Ascending aorta (tissue), 2 donors: ENCODE data around the gene DCXR. TPM values are rescaled to one million over a fixed set of nuclear protein-coding genes. Genes with fewer than 3 reads are reported as not detected.

Source experiments
- DNase-seq, 2 donors: peaks; one replicate each; pipeline ENCODE4 v3.0.0-alpha.2; 2019; ENCODE audit warnings: low spot score in 2 of 2
- H3K27ac ChIP-seq, 2 donors: fragments of 200-600 bp; sonication (generic); one replicate each; pipeline ENCODE4 v1.5.1; 2016 to 2017; ENCODE audit warnings: mild to moderate bottlenecking in 1 of 2
- H3K27me3 ChIP-seq: fragments of 200-600 bp; sonication (generic); one replicate; pipeline ENCODE4 v1.5.1; 2017
- H3K36me3 ChIP-seq, 2 donors: fragments of 200-600 bp; sonication (generic); one replicate each; pipeline ENCODE4 v1.5.1; 2016
- H3K4me1 ChIP-seq, 2 donors: fragments of 200-600 bp; sonication (generic); one replicate each; pipeline ENCODE4 v1.5.1; 2016 to 2017; ENCODE audit warnings: mild to moderate bottlenecking in 1 of 2
- H3K4me3 ChIP-seq, 2 donors: fragments of 200-600 bp; sonication (generic); one replicate each; pipeline ENCODE4 v1.5.1; 2016 to 2017; ENCODE audit warnings: mild to moderate bottlenecking in 1 of 2
- H3K9me3 ChIP-seq, 2 donors: fragments of 200-600 bp; sonication (generic); one replicate each; pipeline ENCODE4 v1.5.1; 2016
- CTCF ChIP-seq, 3 experiments: fragments of 200-600 bp in 2 of 3; fragments of 450-650 bp in 1 of 3; sonication (generic) in 2 of 3; IDR thresholded peaks; one replicate each; pipeline ENCODE4 v1.5.1; 2016 to 2019; ENCODE audit warnings: antibody characterized with exemption in 3 of 3, mild to moderate bottlenecking in 1 of 3, moderate library complexity in 1 of 3
- intact Hi-C: fragments of 100-400 bp; cut with DNase I; formaldehyde crosslinking; loops from one replicate; pipeline ENCODE4 v1.15.1; 2023
- total RNA-seq: library from RNA; depleted of rRNA; stranded (reverse); fragments of >200 nt; gene quantifications from one replicate; pipeline ENCODE4 v1.1.0, GENCODE V29; 2016

DCXR gene
- total RNA-seq, 1 donor from 2014 or later = 160 TPM

- peak in 1 of 2 donors; percentile 87 for DNase-seq
- H3K27ac ChIP-seq = no peak overlapping the region
- intact Hi-C loops = loop anchor here (1.0 to 5.0 kb wide), 4 partner anchors 62 to 191 kb away; partner anchors contain the start of genes ARHGDIA, CCDC57 and PCYT2
These were observed 16.2 kb downstream of the DCXR start for GRCh38 chr17:82021107-82021899.

GRCh38 chr17:82020572-82021106, 16.9 kb downstream of the DCXR start:
- Histone ChIP-seq H3K4me1 (peaks cover 12 to 20% of the 10 kb centered on the region in 2 donors), H3K9me3 (no peaks in the 10 kb centered on the region)
- TF ChIP-seq CTCF (IDR thresholded peaks at IDR 0.05) = no peak

More at GRCh38 chr17:82021107-82021899, 16.2 kb downstream of the DCXR start:
- Histone ChIP-seq H3K36me3 (peaks cover 0 to 14% of the 10 kb centered on the region in 2 donors), H3K9me3 (no peaks in the 10 kb centered on the region), H3K4me3 (peak overlapping the region; percentile 80 to 99), H3K27me3 (no peaks in the 10 kb centered on the region), H3K4me1 (peaks cover 12 to 20% of the 10 kb centered on the region in 2 donors)
- peak; percentile 84 to 91 (median 85) for TF ChIP-seq CTCF (IDR thresholded peaks at IDR 0.05)

GRCh38 chr17:82019690-82020571, 17.6 kb downstream of the DCXR start:
- intact Hi-C loops = loop anchor here (5.0 kb wide), 3 partner anchors 108 to 192 kb away; partner anchors contain the start of genes ARHGDIA, CCDC57 and PCYT2
- DNase-seq = no peak
- peaks cover 12 to 20% of the 10 kb centered on the region in 2 donors for H3K4me1 ChIP-seq
- H3K36me3 ChIP-seq = peaks cover 0 to 14% of the 10 kb centered on the region in 2 donors
- H3K9me3 ChIP-seq = no peaks in the 10 kb centered on the region
- peak; percentile 40 to 67 (median 64) for TF ChIP-seq CTCF (IDR thresholded peaks at IDR 0.05)
- H3K27me3 ChIP-seq = no peaks in the 10 kb centered on the region
- no peak overlapping the region for H3K27ac ChIP-seq
- H3K4me3 ChIP-seq = no peak overlapping the region

More at GRCh38 chr17:82020572-82021106, 16.9 kb downstream of the DCXR start:
- Histone ChIP-seq H3K36me3 (peaks cover 0 to 14% of the 10 kb centered on the region in 2 donors), H3K27ac (no peak overlapping the region), H3K4me3 (no peak overlapping the region), H3K27me3 (no peaks in the 10 kb centered on the region)
- no peak for DNase-seq
- intact Hi-C loops = loop anchor here (1.0 to 5.0 kb wide), 4 partner anchors 61 to 192 kb away; partner anchors contain the start of genes ARHGDIA, CCDC57 and PCYT2

GRCh38 chr17:82018989-82019689, 18.4 kb downstream of the DCXR start:
- Histone ChIP-seq H3K27ac (no peak overlapping the region), H3K9me3 (no peaks in the 10 kb centered on the region), H3K27me3 (no peaks in the 10 kb centered on the region), H3K4me3 (no peak overlapping the region), H3K36me3 (peaks cover 0 to 14% of the 10 kb centered on the region in 2 donors), H3K4me1 (peaks cover 12 to 20% of the 10 kb centered on the region in 2 donors)
- intact Hi-C loops = no loop called here
- no peak for DNase-seq
- no peak for TF ChIP-seq CTCF (IDR thresholded peaks at IDR 0.05)
